Fibroblast of skin of scalp (primary cell): ENCODE data around the gene GSN. TPM values are rescaled to one million over a fixed set of nuclear protein-coding genes. Genes with fewer than 3 reads are reported as not detected.

Experiments
- DNase-seq: peaks from one replicate; pipeline ENCODE4 v3.0.0-alpha.2; 2013
- polyA plus RNA-seq, 2 experiments: library from polyadenylated mRNA; unstranded; fragments of 120-200 nt; gene quantifications; one replicate each; pipeline ENCODE4 v1.2.1, GENCODE V29; 2013; ENCODE audit not compliant: insufficient read length in 2 of 2

GSN gene
- 271 TPM for polyA plus RNA-seq (2013, experiment 1 of 2; ENCODE audit: insufficient read length)
- polyA plus RNA-seq (2013, experiment 2 of 2; ENCODE audit: insufficient read length): 246 TPM

GRCh38 chr9:121267689-121268597 is at the start of gene GSN:
Gene GSN, plus strand, starts transcription at chr9:121268162. Its CDS starts 33,810 bp downstream, at chr9:121301972.
- peak; percentile 67 for DNase-seq

- no peak for DNase-seq
Observed at GRCh38 chr9:121218357-121219027, 49.5 kb upstream of the GSN start.

GRCh38 chr9:121219530-121219929 is 48.4 kb upstream of the GSN start:
- no peak for DNase-seq

DNA sequence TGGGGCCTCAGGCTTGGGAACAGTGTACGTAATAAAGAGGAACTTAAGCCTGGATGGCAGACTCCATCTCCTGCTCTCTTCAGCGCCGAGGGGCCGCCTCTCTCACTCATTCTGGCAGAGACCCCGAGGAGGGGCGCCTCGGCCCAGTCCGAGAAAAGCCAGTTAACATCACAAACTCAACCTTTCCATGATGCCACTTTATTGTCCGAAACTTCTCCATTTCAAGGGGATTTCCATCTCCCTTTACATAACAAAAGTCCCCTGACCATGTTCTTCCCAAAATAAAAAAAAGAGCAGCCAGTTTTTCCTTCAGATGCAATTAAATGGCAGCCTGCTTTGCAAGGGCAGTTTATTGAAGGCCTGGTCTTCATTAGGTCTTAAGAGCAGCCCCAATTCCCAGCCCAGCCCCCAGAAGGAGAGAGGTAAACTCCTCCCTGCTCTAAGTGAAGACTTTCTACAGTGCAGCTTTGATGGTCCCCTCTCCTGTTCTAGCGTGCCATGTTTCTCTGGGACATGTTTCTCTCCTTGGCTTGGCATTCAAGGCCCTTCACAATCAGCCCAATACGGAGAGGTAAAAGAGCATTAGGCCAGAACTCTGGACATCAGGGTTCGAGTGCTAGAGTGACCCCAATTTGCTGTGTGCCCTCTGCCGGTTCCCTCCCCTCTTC is 46.8 kb upstream of the GSN start:
- DNase-seq: no peak

DNA sequence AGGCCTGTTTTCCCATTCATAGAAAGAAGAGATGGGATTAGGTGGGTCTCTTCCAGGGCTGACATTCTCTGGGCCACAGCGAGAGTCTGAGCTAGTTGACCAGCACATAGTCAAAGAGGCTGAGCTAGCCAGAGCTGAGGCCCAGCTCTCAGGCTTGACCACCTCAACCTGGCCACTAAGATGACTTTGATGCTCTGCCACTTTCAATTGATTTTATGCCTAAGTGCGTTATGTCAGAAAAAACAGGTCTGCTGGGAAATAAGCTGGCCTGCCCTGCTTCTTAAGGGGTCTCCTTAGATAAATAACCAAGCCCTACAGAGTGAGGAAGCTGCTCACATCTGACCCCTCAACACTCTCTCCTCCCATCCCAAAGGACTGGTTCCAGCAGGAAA is 46.3 kb upstream of the GSN start:
- no peak for DNase-seq

- peak; percentile 69 for DNase-seq
Observed at GRCh38 chr9:121222524-121223171, 45.3 kb upstream of the GSN start.

DNA sequence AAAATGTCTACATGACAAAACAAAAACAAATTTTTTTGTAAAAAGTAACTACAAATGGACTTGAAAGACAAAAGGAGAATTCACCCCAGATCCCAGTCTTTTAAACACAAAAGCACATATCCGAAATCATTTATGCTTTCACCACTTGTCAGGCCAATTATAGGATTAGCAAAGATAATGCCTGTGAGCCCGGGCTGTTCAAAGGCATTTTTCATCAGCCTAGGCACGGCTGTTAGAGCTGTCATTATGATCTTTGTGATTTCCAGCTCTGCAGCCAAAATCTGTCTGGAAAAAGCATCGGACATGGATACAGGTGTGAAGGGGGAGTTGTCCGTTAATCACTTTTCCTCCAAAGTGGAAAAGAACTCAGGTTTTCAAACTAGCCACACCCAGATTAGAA is 42.7 kb upstream of the GSN start:
- no peak for DNase-seq

DNA sequence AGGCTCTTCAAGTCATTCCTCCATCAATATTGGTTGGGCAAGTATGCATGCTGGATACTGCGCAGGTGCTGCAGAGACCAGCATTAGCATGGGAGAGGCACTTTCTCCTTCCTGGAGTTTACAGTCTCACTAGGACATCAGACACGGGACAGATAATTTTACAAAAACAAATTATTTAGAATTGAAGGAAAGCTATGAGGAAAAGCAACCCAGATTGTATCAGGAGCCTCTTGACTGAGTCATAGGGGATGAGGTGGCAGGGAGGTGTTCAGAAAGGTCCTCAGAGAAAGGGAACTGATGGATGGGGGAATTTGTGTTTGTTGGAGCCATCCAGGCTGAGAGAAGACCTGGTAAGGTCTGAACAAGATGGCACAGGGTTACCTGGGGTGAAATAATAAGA is 41.8 kb upstream of the GSN start:
- no peak for DNase-seq

GRCh38 chr9:121227862-121228261 is 40.1 kb upstream of the GSN start:
- DNase-seq: no peak

GRCh38 chr9:121230256-121230655 is 37.7 kb upstream of the GSN start:
- DNase-seq: no peak

DNA sequence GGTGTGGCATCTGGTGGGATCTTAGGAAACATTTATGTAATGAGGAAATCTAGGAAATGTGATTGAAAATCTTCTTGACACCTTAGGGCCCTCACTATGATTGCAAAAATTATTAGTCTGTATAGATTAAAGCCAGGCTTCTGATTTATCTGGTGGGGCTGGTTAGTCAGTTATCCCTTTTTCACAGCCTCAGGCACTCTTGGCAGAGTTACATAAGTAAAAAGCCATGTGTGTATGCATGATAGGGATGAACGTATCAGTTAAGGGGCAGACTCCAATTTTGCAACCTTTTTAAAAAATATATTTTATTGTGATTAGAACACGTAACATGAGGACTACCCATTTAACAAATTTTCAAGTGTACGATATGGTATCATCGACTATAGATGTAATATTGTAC is 35.7 kb upstream of the GSN start:
- DNase-seq: no peak

GRCh38 chr9:121233906-121234831 is 33.8 kb upstream of the GSN start:
- peak; percentile 53 for DNase-seq

- no peak for DNase-seq
Observed at GRCh38 chr9:121234832-121235161, 33.2 kb upstream of the GSN start.

- no peak for DNase-seq
Observed at GRCh38 chr9:121235512-121235911, 32.5 kb upstream of the GSN start.

GRCh38 chr9:121237916-121238315 is 30.0 kb upstream of the GSN start:
- no peak for DNase-seq

DNA sequence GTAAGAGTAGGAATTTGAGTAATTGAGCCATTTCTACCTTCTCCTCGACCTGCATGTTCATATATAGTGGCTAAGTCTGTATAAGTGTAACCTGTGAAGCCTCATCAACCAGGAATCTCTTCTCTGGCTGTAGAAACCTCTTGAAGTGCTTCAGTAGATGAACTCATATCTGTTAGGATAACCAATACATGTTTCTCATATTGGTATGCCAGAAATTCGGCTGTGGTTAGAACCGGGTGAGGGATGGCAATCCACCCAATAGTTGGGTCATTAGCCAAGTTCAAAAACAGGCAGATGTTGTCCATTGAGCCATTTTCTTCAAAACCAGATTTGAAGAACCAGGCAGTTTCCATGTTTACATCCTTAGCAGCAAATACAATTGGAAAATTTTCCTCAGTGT is 28.9 kb upstream of the GSN start:
- DNase-seq: peak; percentile 43

GRCh38 chr9:121239851-121240250 is 28.1 kb upstream of the GSN start:
- DNase-seq: no peak

- DNase-seq: peak; percentile 26
Observed at GRCh38 chr9:121240472-121241135, 27.4 kb upstream of the GSN start.

DNA sequence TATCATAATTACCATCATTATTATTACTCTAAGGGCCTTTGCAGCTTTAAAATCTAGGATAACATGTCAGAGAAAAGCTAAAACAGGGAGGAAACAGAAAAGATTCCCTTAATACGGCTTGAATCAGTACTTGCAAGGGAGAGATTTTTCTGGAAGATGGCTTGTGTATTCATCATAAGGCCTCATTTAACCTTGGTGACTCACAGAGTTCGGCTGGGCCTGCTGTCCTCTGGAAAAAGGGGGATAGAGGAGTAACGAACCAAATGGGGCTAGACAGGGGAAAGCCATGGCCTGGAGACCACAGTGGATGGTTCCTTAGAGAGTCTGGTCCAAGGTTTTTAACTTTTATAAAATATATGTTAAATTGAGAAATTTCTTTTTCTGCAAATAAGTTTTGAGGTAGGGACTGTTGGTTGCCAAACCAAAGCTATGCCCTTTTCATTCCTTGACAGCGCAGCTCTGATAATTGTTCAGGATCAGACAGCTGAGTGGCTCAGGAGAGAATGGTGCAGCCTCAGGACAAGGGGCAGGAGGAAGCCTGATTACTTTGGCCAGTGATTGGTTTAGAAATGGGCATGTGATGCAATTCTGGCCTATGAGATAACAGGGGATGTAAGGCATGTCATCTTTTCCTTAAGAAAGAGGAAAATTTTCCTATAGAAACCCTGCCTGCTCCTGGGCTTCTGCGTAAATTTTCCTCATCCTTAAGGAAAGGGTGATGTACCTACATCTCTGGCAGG is 25.6 kb upstream of the GSN start:
- peak; percentile 52 for DNase-seq

GRCh38 chr9:121242959-121243346 is 25.0 kb upstream of the GSN start:
- no peak for DNase-seq
